WERI-Rb-1 (cell line): ENCODE results near the gene PRRX2.

Experiments used
- DNase-seq: peaks from one replicate; pipeline ENCODE4 v3.0.0-alpha.2; 2020
- H3K27ac ChIP-seq: fragments of 250-450 bp; sonication (Bioruptor Pico); 2 replicates; pipeline ENCODE4 v1.5.1; 2020; ENCODE audit warnings: mild to moderate bottlenecking, moderate library complexity
- H3K27me3 ChIP-seq: fragments of 250-450 bp; sonication (Bioruptor Pico); 2 replicates; pipeline ENCODE4 v1.5.1; 2021; ENCODE audit warnings: mild to moderate bottlenecking, low read depth, moderate library complexity; ENCODE audit not compliant: insufficient read depth, severe bottlenecking
- H3K36me3 ChIP-seq: fragments of 250-450 bp; sonication (Bioruptor Pico); 2 replicates; pipeline ENCODE4 v1.5.1; 2020; ENCODE audit warnings: mild to moderate bottlenecking, moderate library complexity
- H3K4me3 ChIP-seq: 2 replicates; pipeline ENCODE4 v1.5.1; 2011; ENCODE audit warnings: low read depth, mild to moderate bottlenecking, control low read depth, low read length
- H3K9me3 ChIP-seq: fragments of 250-450 bp; sonication (Bioruptor Pico); 2 replicates; pipeline ENCODE4 v1.5.1; 2021; ENCODE audit warnings: mild to moderate bottlenecking, moderate library complexity; ENCODE audit not compliant: severe bottlenecking
- CTCF ChIP-seq: IDR thresholded peaks from 2 replicates; pipeline ENCODE4 v1.5.1; 2011; ENCODE audit warnings: low read depth, mild to moderate bottlenecking, control low read depth, inconsistent platforms, low read length

PRRX2 gene

GRCh38 chr9:129737479-129738274 lies 72.2 kb downstream of the PRRX2 start:
- Histone ChIP-seq H3K4me3 (peak overlapping the region; percentile 77), H3K27ac (peak overlapping the region; percentile 87), H3K36me3 (no peaks in the 10 kb centered on the region), H3K27me3 (no peaks in the 10 kb centered on the region), H3K9me3 (no peaks in the 10 kb centered on the region)
- DNase-seq = peak; percentile 92
- TF ChIP-seq CTCF = peak; percentile 93

GRCh38 chr9:129739432-129739831 lies 74.0 kb downstream of the PRRX2 start:
- DNase-seq = no peak
- TF ChIP-seq CTCF = no peak
- Histone ChIP-seq H3K4me3 (no peak overlapping the region), H3K27ac (no peak overlapping the region), H3K9me3 (no peaks in the 10 kb centered on the region), H3K27me3 (no peaks in the 10 kb centered on the region), H3K36me3 (no peaks in the 10 kb centered on the region)

GRCh38 chr9:129740174-129740573 lies 74.7 kb downstream of the PRRX2 start:
- H3K36me3 ChIP-seq = no peaks in the 10 kb centered on the region
- TF ChIP-seq CTCF = no peak

GRCh38 chr9:129740666-129741464 lies 75.4 kb downstream of the PRRX2 start:
- H3K27ac ChIP-seq = no peak overlapping the region
- no peak overlapping the region for H3K4me3 ChIP-seq
- no peak for TF ChIP-seq CTCF
- DNase-seq = no peak
- no peaks in the 10 kb centered on the region for H3K27me3 ChIP-seq
- no peaks in the 10 kb centered on the region for H3K9me3 ChIP-seq
- no peaks in the 10 kb centered on the region for H3K36me3 ChIP-seq

More at GRCh38 chr9:129740174-129740573, 74.7 kb downstream of the PRRX2 start:
- Histone ChIP-seq H3K4me3 (no peak overlapping the region), H3K9me3 (no peaks in the 10 kb centered on the region), H3K27me3 (no peaks in the 10 kb centered on the region), H3K27ac (no peak overlapping the region)
- DNase-seq = no peak

- Histone ChIP-seq H3K27ac (no peak overlapping the region), H3K4me3 (no peak overlapping the region), H3K9me3 (no peaks in the 10 kb centered on the region), H3K36me3 (no peaks in the 10 kb centered on the region), H3K27me3 (no peaks in the 10 kb centered on the region)
- no peak for DNase-seq
- TF ChIP-seq CTCF = no peak
Observed at GRCh38 chr9:129745200-129745599, 79.8 kb downstream of the PRRX2 start.
